PC-9 (cell line): Measurements from ENCODE around the gene RYR1. TPM values are rescaled to one million over a fixed set of nuclear protein-coding genes. Genes with fewer than 3 reads are reported as not detected.

Experiments
- BruUV-seq: library from RNA; stranded (reverse); fragments of 400-500 nt; replicated peaks from 2 replicates; lab custom pipeline; 2021; lab: Mats Ljungman, UMichigan
- CTCF ChIA-PET: fragments of 300-600 bp; sonication (Branson Sonifier 250); formaldehyde crosslinking; loops from one replicate; lab custom pipeline; 2022; ENCODE audit warnings: antibody characterized with exemption; lab: Charles Lee
- POLR2A ChIA-PET: fragments of 300-600 bp; sonication (Branson Sonifier 250); formaldehyde crosslinking; loops from one replicate; lab custom pipeline; 2022; ENCODE audit warnings: antibody characterized with exemption; ENCODE audit not compliant: unreplicated experiment; lab: Charles Lee
- DNase-seq, 2 experiments: peaks; one replicate each; pipeline versions ENCODE4 v3.0.0 to v3.0.0-alpha.2; 2015 to 2022; ENCODE audit warnings: mixed read lengths in 1 of 2
- H2AFZ ChIP-seq: fragments of 200-600 bp; sonication (generic); 2 replicates; pipeline ENCODE4 v1.8.1; 2017; ENCODE audit warnings: antibody characterized with exemption
- H3F3A ChIP-seq: fragments of 200-600 bp; sonication (generic); 2 replicates; pipeline ENCODE4 v1.8.1; 2017; ENCODE audit warnings: antibody characterized with exemption, mild to moderate bottlenecking, low read depth; ENCODE audit not compliant: insufficient read depth
- H3K27ac ChIP-seq: fragments of 200-600 bp; sonication (generic); 2 replicates; pipeline ENCODE4 v1.6.1; 2016; ENCODE audit warnings: mixed run types
- H3K27me3 ChIP-seq: fragments of 200-600 bp; sonication (generic); 2 replicates; pipeline ENCODE4 v1.6.1; 2016; ENCODE audit warnings: low read depth, mixed run types; ENCODE audit not compliant: insufficient read depth
- H3K36me3 ChIP-seq: fragments of 200-600 bp; sonication (generic); 2 replicates; pipeline ENCODE4 v1.6.1; 2016; ENCODE audit warnings: low read depth, mixed run types
- H3K4me1 ChIP-seq: fragments of 200-600 bp; sonication (generic); replicated peaks from 2 replicates; pipeline ENCODE4 v1.6.1; 2016; ENCODE audit warnings: mixed run types; ENCODE audit not compliant: insufficient read depth
- H3K4me2 ChIP-seq: fragments of 200-600 bp; sonication (generic); 2 replicates; pipeline ENCODE4 v1.6.1; 2017; ENCODE audit warnings: mixed run types
- H3K4me3 ChIP-seq: fragments of 200-600 bp; sonication (generic); 2 replicates; pipeline ENCODE4 v1.6.1; 2016; ENCODE audit warnings: mixed run types
- H3K79me2 ChIP-seq: fragments of 200-600 bp; sonication (generic); 2 replicates; pipeline ENCODE4 v1.6.1; 2017; ENCODE audit warnings: low read depth, mixed run types
- H3K9me2 ChIP-seq: fragments of 200-600 bp; sonication (generic); 2 replicates; pipeline ENCODE4 v1.8.1; 2017; ENCODE audit warnings: mild to moderate bottlenecking; ENCODE audit not compliant: insufficient read depth
- H3K9me3 ChIP-seq: fragments of 200-600 bp; sonication (generic); 2 replicates; pipeline ENCODE4 v1.8.1; 2016; ENCODE audit warnings: low read depth; ENCODE audit not compliant: insufficient read depth
- H4K20me1 ChIP-seq: fragments of 200-600 bp; sonication (generic); 2 replicates; pipeline ENCODE4 v1.8.1; 2017; ENCODE audit not compliant: insufficient read depth
- CTCF ChIP-seq: fragments of 200-600 bp; sonication (generic); conservative IDR thresholded peaks from 2 replicates; pipeline ENCODE4 v1.6.1; 2017; ENCODE audit warnings: mixed run types, antibody characterized with exemption, mild to moderate bottlenecking, moderate library complexity
- EZH2 ChIP-seq: fragments of 200-600 bp; sonication (generic); IDR thresholded peaks from 2 replicates; pipeline ENCODE4 v1.8.0; 2017; ENCODE audit warnings: antibody characterized with exemption, low read depth
- intact Hi-C: fragments of 100-400 bp; cut with micrococcal nuclease; formaldehyde crosslinking; loops from one replicate; pipeline ENCODE4 v1.10.0; 2022; ENCODE audit not compliant: unreplicated experiment
- total RNA-seq: library from RNA; stranded (reverse); gene quantifications from 2 replicates; pipeline ENCODE4 v1.2.3, GENCODE V29; 2021

Gene RYR1
- total RNA-seq, 1 experiment from 2014 or later: 1.0 TPM

- H3F3A ChIP-seq: no peaks in the 10 kb centered on the region
- no peaks in the 10 kb centered on the region for H3K9me2 ChIP-seq
- H3K79me2 ChIP-seq: no peaks in the 10 kb centered on the region
- H3K4me2 ChIP-seq: no peak overlapping the region
- H3K36me3 ChIP-seq: no peaks in the 10 kb centered on the region
- H3K27ac ChIP-seq: no peak overlapping the region
- TF ChIP-seq EZH2 (no peak), CTCF (no peak)
- DNase-seq: no peak
- ChIA-PET POLR2A (no interaction called here), CTCF (no interaction called here)
- intact Hi-C loops: no loop called here
- H4K20me1 ChIP-seq: no peaks in the 10 kb centered on the region
- H3K4me3 ChIP-seq: no peak overlapping the region
- no peaks in the 10 kb centered on the region for H3K27me3 ChIP-seq
- no peak overlapping the region for H2AFZ ChIP-seq
- no peaks in the 10 kb centered on the region for H3K4me1 ChIP-seq
- no peaks in the 10 kb centered on the region for H3K9me3 ChIP-seq
- BruUV-seq: no TSS peak
These were observed 154.1 kb downstream of the RYR1 start for GRCh38 chr19:38587562-38587961.

DNA sequence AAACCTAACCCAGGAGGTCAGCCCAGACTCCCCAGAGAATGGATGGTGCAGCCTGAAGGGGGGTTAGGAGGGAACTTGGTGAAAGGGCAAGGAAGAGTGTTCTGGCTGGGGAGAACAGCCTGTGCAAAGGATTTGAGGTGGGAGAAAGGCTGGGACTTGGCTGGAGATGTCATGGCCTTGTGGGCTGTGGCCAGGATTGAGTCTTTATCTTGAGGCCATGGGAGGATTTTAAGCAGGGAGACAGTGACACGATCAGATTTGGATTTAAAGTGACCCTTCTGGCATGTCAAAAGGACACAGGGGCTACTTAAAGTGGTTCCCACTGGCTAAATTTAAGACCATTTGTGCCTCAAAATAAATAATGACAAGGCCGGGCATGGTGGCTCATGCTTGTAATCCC, 154.6 kb downstream of the RYR1 start:
- no peaks in the 10 kb centered on the region for H3K36me3 ChIP-seq

DNA sequence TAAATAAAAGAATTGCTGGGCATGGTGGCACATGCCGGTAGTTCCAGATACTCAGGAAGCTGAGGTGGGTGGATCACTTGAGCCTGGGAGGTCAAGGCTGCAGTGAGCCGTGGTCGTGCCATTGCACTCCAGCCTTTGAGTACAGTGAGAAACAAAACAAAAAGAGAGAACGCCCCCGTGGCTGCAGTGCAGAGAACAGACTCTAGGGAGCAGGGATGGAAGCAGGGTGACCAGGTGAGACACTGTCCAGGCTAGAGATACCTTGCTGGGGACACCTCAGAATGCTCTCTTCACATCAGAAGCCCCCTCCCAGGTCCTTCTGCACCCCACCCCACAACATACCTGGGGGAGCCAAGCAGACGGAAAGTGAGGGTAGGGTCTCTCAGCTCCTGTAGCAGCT, 159.4 kb downstream of the RYR1 start:
- intact Hi-C loops: no loop called here

More for the DNA sequence above, 154.6 kb downstream of the RYR1 start:
- Histone ChIP-seq H3F3A (no peaks in the 10 kb centered on the region), H3K79me2 (no peaks in the 10 kb centered on the region), H3K4me3 (no peak overlapping the region), H3K4me1 (no peaks in the 10 kb centered on the region), H3K27ac (no peak overlapping the region), H3K27me3 (no peaks in the 10 kb centered on the region), H3K4me2 (no peak overlapping the region), H4K20me1 (no peaks in the 10 kb centered on the region), H3K9me3 (no peaks in the 10 kb centered on the region), H3K9me2 (no peaks in the 10 kb centered on the region), H2AFZ (no peak overlapping the region)
- BruUV-seq: no TSS peak
- CTCF ChIA-PET: no interaction called here
- no peak for DNase-seq
- intact Hi-C loops: no loop called here
- POLR2A ChIA-PET: no interaction called here
- no peak for TF ChIP-seq CTCF
- no peak for TF ChIP-seq EZH2

More for the DNA sequence above, 159.4 kb downstream of the RYR1 start:
- Histone ChIP-seq H3K4me2 (no peak overlapping the region), H3K36me3 (no peaks in the 10 kb centered on the region), H3K79me2 (no peaks in the 10 kb centered on the region), H3F3A (peaks cover 3% of the 10 kb centered on the region; the same call in 1 of the 2 replicates), H4K20me1 (no peaks in the 10 kb centered on the region), H3K4me1 (0 out of 2 replicates have a peak, but pooled peaks cover 3% of the 10 kb centered on the region), H3K9me3 (no peaks in the 10 kb centered on the region), H3K9me2 (no peaks in the 10 kb centered on the region), H3K27me3 (no peaks in the 10 kb centered on the region), H2AFZ (no peak overlapping the region), H3K27ac (no peak overlapping the region), H3K4me3 (no peak overlapping the region)
- POLR2A ChIA-PET: interaction anchor here (0.6 kb wide), 1 partner anchor 58 kb away, joined by 5 read pairs; no protein-coding TSS in a partner anchor
- TF ChIP-seq EZH2 (no peak), CTCF (no peak)
- no TSS peak for BruUV-seq
- CTCF ChIA-PET: no interaction called here
- DNase-seq: no peak
